HepG2 (cell line): ENCODE results near the gene ZNF132. TPM values are rescaled to one million over a fixed set of nuclear protein-coding genes. Genes with fewer than 3 reads are reported as not detected.

Experiments
- ATF7 ChIP-seq, 2 experiments: fragments of 450-650 bp in 1 of 2; sonication (generic) in 1 of 2; formaldehyde crosslinking in 1 of 2; IDR thresholded peaks; 2 replicates each; pipeline versions ENCODE4 v1.4.0 to v1.6.1; 2016 to 2020; ENCODE audit warnings: antibody characterized with exemption in 1 of 2, mild to moderate bottlenecking in 1 of 2, missing genetic modification reagents in 1 of 2
- HMGXB4 ChIP-seq, 2 experiments: sonication (generic) in 1 of 2; formaldehyde crosslinking in 1 of 2; IDR thresholded peaks; 2 replicates each; pipeline versions ENCODE4 v1.4.0 to v1.6.1; 2018 to 2020; ENCODE audit warnings: missing genetic modification reagents in 2 of 2, borderline replicate concordance in 1 of 2, low read depth in 1 of 2, mild to moderate bottlenecking in 1 of 2, missing biosample characterization in 1 of 2
- KLF16 ChIP-seq, 2 experiments: sonication (generic) in 1 of 2; formaldehyde crosslinking in 1 of 2; IDR thresholded peaks; 2 replicates each; pipeline versions ENCODE4 v1.6.1 to v1.8.0; 2016 to 2023; ENCODE audit warnings: missing genetic modification reagents in 2 of 2, missing compliant biosample characterization in 1 of 2
- MTF2 ChIP-seq: sonication (generic); formaldehyde crosslinking; IDR thresholded peaks from 2 replicates; pipeline ENCODE4 v1.5.0; 2020; ENCODE audit warnings: missing genetic modification reagents, borderline replicate concordance
- MXI1 ChIP-seq: IDR thresholded peaks from 3 replicates; pipeline ENCODE4 v1.6.1; 2012; ENCODE audit warnings: low read depth, low read length, inconsistent platforms, borderline replicate concordance
- NFYB ChIP-seq: sonication (generic); formaldehyde crosslinking; IDR thresholded peaks from 2 replicates; pipeline ENCODE4 v1.4.0; 2020; ENCODE audit warnings: missing genetic modification reagents
- SP1 ChIP-seq, 2 experiments: fragments of 450-650 bp in 1 of 2; sonication (generic) in 1 of 2; formaldehyde crosslinking in 1 of 2; IDR thresholded peaks; 2 replicates each; pipeline versions ENCODE4 v1.4.0 to v1.6.1; 2016 to 2020; ENCODE audit warnings: missing genetic modification reagents in 1 of 2
- SRSF1 ChIP-seq: fragments of 200-400 bp; formaldehyde crosslinking; optimal IDR thresholded peaks from 2 replicates; pipeline ENCODE3; 2017; ENCODE audit warnings: mild to moderate bottlenecking, low read depth, low read length, moderate library complexity
- ZFP90 ChIP-seq: sonication (generic); formaldehyde crosslinking; IDR thresholded peaks from 2 replicates; pipeline ENCODE4 v1.8.0; 2022; ENCODE audit warnings: missing genetic modification reagents, mild to moderate bottlenecking, inconsistent platforms, borderline replicate concordance
- ZNF468 ChIP-seq: sonication (generic); formaldehyde crosslinking; IDR thresholded peaks from 2 replicates; pipeline ENCODE4 v1.8.0; 2022; ENCODE audit warnings: mild to moderate bottlenecking, moderate library complexity, missing genetic modification reagents
- ZNF577 ChIP-seq: sonication (generic); formaldehyde crosslinking; IDR thresholded peaks from 2 replicates; pipeline ENCODE4 v1.4.0; 2020; ENCODE audit warnings: mild to moderate bottlenecking, low read depth, missing genetic modification reagents, borderline replicate concordance
- ZNF878 ChIP-seq: sonication (generic); formaldehyde crosslinking; IDR thresholded peaks from 2 replicates; pipeline ENCODE4 v1.8.1; 2023; ENCODE audit warnings: mild to moderate bottlenecking, missing genetic modification reagents, moderate library complexity
- ZSCAN30 ChIP-seq: sonication (generic); formaldehyde crosslinking; IDR thresholded peaks from 2 replicates; pipeline ENCODE4 v1.5.0; 2020; ENCODE audit warnings: mild to moderate bottlenecking, missing genetic modification reagents
- polyA plus RNA-seq, 8 experiments: library from polyadenylated mRNA; depleted of rRNA in 3 of 8; stranded (reverse) in 7 of 8; unstranded in 1 of 8; fragments of >200 nt; fragmentation: Illumina TruSeq in 4 of 8; extraction: Trizol in 4 of 8; gene quantifications; 2 replicates each; pipeline versions ENCODE4 v1.2.1 to v1.2.3, GENCODE V29; 2011 to 2016; ENCODE audit warnings: low read depth in 4 of 8, missing spikeins in 1 of 8, mixed read lengths in 1 of 8; ENCODE audit not compliant: insufficient read depth in 1 of 8
- total RNA-seq, 5 experiments: library from RNA; depleted of rRNA; stranded (reverse); fragments of >200 nt; fragmentation: Illumina TruSeq; extraction: Trizol; gene quantifications; 2 replicates each; pipeline ENCODE4 v1.2.3, GENCODE V29; 2016; ENCODE audit warnings: low read depth in 1 of 5
- TF ChIP-seq, protein P1 (sequence below): sonication (generic); formaldehyde crosslinking; IDR thresholded peaks from 2 replicates; pipeline ENCODE4 v1.4.0; 2020; ENCODE audit warnings: missing genetic modification reagents
- TF ChIP-seq, protein P2 (sequence below): IDR thresholded peaks from 2 replicates; pipeline ENCODE4 v1.6.1; 2016; ENCODE audit warnings: low read depth
- TF ChIP-seq, protein P3 (sequence below): sonication (generic); formaldehyde crosslinking; IDR thresholded peaks from 2 replicates; pipeline ENCODE4 v1.4.0; 2020; ENCODE audit warnings: mild to moderate bottlenecking, missing genetic modification reagents
- TF ChIP-seq, protein P4 (sequence below): sonication (generic); formaldehyde crosslinking; IDR thresholded peaks from 2 replicates; pipeline ENCODE4 v1.4.0; 2020; ENCODE audit warnings: missing genetic modification reagents
- TF ChIP-seq, protein P5 (sequence below): sonication (generic); formaldehyde crosslinking; IDR thresholded peaks from 2 replicates; pipeline ENCODE4 v1.8.0; 2022; ENCODE audit warnings: mild to moderate bottlenecking, missing genetic modification reagents; ENCODE audit not compliant: insufficient replicate concordance

Gene ZNF132
- total and polyA plus RNA-seq, 2 of the 13 experiments (the other 11 are each of a cell fraction or from before 2014, with no cell fraction given): not detected

- TF ChIP-seq NFYB (CRISPR knock-in tag) (peak; percentile 92), ZNF468 (CRISPR knock-in tag) (no peak), HMGXB4 (CRISPR knock-in tag; IDR thresholded peaks at IDR 0.05; ENCODE audit: borderline replicate concordance in 1 of 2, low read depth in 1 of 2) (peak in 1 of 2 experiments; percentile 89; a peak in 3 of 4 replicates), ZNF878 (no peak), ZFP90 (CRISPR knock-in tag) (no peak), MTF2 (CRISPR knock-in tag) (no peak; the same call in 1 of the 2 replicates), KLF16 (CRISPR knock-in tag; IDR thresholded peaks at IDR 0.05) (peak; percentile 53 to 56; a peak in 1 of 4 replicates), SRSF1 (no peak), ZNF577 (CRISPR knock-in tag) (no peak), ATF7 (IDR thresholded peaks at IDR 0.05) (no peak), ATF7 (CRISPR knock-in tag; IDR thresholded peaks at IDR 0.05) (no peak; the same call in 1 of the 2 replicates), MXI1 (peak; percentile 95; the same call in 2 of the 3 replicates), ZSCAN30 (no peak), SP1 (IDR thresholded peaks at IDR 0.05) (no peak), SP1 (CRISPR knock-in tag; IDR thresholded peaks at IDR 0.05) (peak; percentile 74)
- TF ChIP-seq, protein P1, sequence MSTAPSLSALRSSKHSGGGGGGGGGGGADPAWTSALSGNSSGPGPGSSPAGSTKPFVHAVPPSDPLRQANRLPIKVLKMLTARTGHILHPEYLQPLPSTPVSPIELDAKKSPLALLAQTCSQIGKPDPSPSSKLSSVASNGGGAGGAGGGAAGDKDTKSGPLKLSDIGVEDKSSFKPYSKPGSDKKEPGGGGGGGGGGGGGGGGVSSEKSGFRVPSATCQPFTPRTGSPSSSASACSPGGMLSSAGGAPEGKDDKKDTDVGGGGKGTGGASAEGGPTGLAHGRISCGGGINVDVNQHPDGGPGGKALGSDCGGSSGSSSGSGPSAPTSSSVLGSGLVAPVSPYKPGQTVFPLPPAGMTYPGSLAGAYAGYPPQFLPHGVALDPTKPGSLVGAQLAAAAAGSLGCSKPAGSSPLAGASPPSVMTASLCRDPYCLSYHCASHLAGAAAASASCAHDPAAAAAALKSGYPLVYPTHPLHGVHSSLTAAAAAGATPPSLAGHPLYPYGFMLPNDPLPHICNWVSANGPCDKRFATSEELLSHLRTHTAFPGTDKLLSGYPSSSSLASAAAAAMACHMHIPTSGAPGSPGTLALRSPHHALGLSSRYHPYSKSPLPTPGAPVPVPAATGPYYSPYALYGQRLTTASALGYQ: no peak
- TF ChIP-seq, protein P2, sequence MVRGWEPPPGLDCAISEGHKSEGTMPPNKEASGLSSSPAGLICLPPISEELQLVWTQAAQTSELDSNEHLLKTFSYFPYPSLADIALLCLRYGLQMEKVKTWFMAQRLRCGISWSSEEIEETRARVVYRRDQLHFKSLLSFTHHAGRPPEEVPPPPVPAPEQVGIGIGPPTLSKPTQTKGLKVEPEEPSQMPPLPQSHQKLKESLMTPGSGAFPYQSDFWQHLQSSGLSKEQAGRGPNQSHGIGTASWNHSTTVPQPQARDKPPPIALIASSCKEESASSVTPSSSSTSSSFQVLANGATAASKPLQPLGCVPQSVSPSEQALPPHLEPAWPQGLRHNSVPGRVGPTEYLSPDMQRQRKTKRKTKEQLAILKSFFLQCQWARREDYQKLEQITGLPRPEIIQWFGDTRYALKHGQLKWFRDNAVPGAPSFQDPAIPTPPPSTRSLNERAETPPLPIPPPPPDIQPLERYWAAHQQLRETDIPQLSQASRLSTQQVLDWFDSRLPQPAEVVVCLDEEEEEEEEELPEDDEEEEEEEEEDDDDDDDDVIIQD (CRISPR knock-in tag): no peak
- TF ChIP-seq, protein P3, sequence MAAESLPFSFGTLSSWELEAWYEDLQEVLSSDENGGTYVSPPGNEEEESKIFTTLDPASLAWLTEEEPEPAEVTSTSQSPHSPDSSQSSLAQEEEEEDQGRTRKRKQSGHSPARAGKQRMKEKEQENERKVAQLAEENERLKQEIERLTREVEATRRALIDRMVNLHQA: no peak
- TF ChIP-seq, protein P4, sequence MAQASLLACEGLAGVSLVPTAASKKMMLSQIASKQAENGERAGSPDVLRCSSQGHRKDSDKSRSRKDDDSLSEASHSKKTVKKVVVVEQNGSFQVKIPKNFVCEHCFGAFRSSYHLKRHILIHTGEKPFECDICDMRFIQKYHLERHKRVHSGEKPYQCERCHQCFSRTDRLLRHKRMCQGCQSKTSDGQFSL: no peak
- TF ChIP-seq, protein P5, sequence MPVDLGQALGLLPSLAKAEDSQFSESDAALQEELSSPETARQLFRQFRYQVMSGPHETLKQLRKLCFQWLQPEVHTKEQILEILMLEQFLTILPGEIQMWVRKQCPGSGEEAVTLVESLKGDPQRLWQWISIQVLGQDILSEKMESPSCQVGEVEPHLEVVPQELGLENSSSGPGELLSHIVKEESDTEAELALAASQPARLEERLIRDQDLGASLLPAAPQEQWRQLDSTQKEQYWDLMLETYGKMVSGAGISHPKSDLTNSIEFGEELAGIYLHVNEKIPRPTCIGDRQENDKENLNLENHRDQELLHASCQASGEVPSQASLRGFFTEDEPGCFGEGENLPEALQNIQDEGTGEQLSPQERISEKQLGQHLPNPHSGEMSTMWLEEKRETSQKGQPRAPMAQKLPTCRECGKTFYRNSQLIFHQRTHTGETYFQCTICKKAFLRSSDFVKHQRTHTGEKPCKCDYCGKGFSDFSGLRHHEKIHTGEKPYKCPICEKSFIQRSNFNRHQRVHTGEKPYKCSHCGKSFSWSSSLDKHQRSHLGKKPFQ: no peak
Measured at GRCh38 chr19:58408152-58409009, 31.6 kb downstream of the ZNF132 start, which contains the start of gene ZNF584 (continued).
